GM23338 (cell line): ENCODE measurements around the gene ASPSCR1. TPM values are rescaled to one million over a fixed set of nuclear protein-coding genes. Genes with fewer than 3 reads are reported as not detected.

Experiments used
- ATAC-seq: fragments of 200-7000 bp; cut with Tn5 transposase; 3 replicates; pipeline ENCODE4 v1.9.1; 2020
- DNase-seq: peaks from one replicate; pipeline ENCODE4 v3.0.0-alpha.2; 2015; ENCODE audit warnings: low spot score
- H2AFZ ChIP-seq: fragments of 200-600 bp; sonication (generic); 2 replicates; pipeline ENCODE4 v1.8.0; 2016; ENCODE audit warnings: antibody characterized with exemption, mild to moderate bottlenecking, moderate library complexity
- H3F3A ChIP-seq: fragments of 200-600 bp; sonication (generic); replicated peaks from 2 replicates; pipeline ENCODE4 v1.8.0; 2017; ENCODE audit warnings: antibody characterized with exemption, mixed run types, low read depth
- H3K27ac ChIP-seq: fragments of 200-600 bp; sonication (generic); 2 replicates; pipeline ENCODE4 v1.6.1; 2016; ENCODE audit warnings: low read depth
- H3K27me3 ChIP-seq: fragments of 200-600 bp; sonication (generic); 2 replicates; pipeline ENCODE4 v1.8.0; 2016; ENCODE audit warnings: mild to moderate bottlenecking, mixed run types, moderate library complexity; ENCODE audit not compliant: insufficient read depth
- H3K36me3 ChIP-seq: fragments of 200-600 bp; sonication (generic); 2 replicates; pipeline ENCODE4 v1.8.0; 2016; ENCODE audit warnings: mild to moderate bottlenecking; ENCODE audit not compliant: insufficient read depth
- H3K4me1 ChIP-seq: fragments of 200-600 bp; sonication (generic); 2 replicates; pipeline ENCODE4 v1.8.0; 2016; ENCODE audit warnings: mild to moderate bottlenecking, moderate library complexity; ENCODE audit not compliant: insufficient read depth
- H3K4me2 ChIP-seq: fragments of 200-600 bp; sonication (generic); 2 replicates; pipeline ENCODE4 v1.7.1; 2017; ENCODE audit warnings: mixed run types
- H3K4me3 ChIP-seq: fragments of 200-600 bp; sonication (generic); 2 replicates; pipeline ENCODE4 v1.6.1; 2016; ENCODE audit warnings: mixed run types
- H3K79me2 ChIP-seq: fragments of 200-600 bp; sonication (generic); replicated peaks from 2 replicates; pipeline ENCODE4 v1.8.0; 2017; ENCODE audit warnings: mild to moderate bottlenecking; ENCODE audit not compliant: insufficient read depth
- H3K9me2 ChIP-seq: fragments of 200-600 bp; sonication (generic); 2 replicates; pipeline ENCODE4 v1.8.0; 2017; ENCODE audit not compliant: insufficient read depth
- H4K20me1 ChIP-seq: fragments of 200-600 bp; sonication (generic); replicated peaks from 2 replicates; pipeline ENCODE4 v1.8.0; 2017; ENCODE audit warnings: mild to moderate bottlenecking; ENCODE audit not compliant: insufficient read depth
- H3K27ac Mint-ChIP-seq: 2 replicates; pipeline ENCODE4 v1.8.0; 2020; ENCODE audit warnings: inconsistent platforms, mild to moderate bottlenecking, moderate library complexity, mixed read lengths
- H3K27me3 Mint-ChIP-seq: 3 replicates; pipeline ENCODE4 v1.8.0; 2022; ENCODE audit warnings: low read depth, mild to moderate bottlenecking, moderate library complexity, mixed read lengths, inconsistent platforms; ENCODE audit not compliant: insufficient read depth, poor library complexity
- H3K36me3 Mint-ChIP-seq: 3 replicates; pipeline ENCODE4 v1.8.0; 2021; ENCODE audit warnings: low read depth, mild to moderate bottlenecking, inconsistent platforms, moderate library complexity, mixed read lengths
- H3K4me1 Mint-ChIP-seq: 3 replicates; pipeline ENCODE4 v1.8.0; 2020; ENCODE audit warnings: mild to moderate bottlenecking, inconsistent platforms, mixed read lengths
- H3K4me3 Mint-ChIP-seq: 3 replicates; pipeline ENCODE4 v1.8.0; 2021; ENCODE audit warnings: moderate library complexity, mild to moderate bottlenecking, inconsistent platforms, mixed read lengths
- H3K9me3 Mint-ChIP-seq: 3 replicates; pipeline ENCODE4 v1.8.0; 2020; ENCODE audit warnings: moderate library complexity, mild to moderate bottlenecking, inconsistent platforms, mixed read lengths
- CREB1 ChIP-seq: fragments of 250-450 bp; sonication (Bioruptor Pico); IDR thresholded peaks from 2 replicates; pipeline ENCODE4 v1.5.0; 2020; ENCODE audit warnings: low read depth, mild to moderate bottlenecking, moderate library complexity
- CTCF ChIP-seq, 2 experiments: fragments of 200-600 bp in 1 of 2; sonication (generic) in 1 of 2; conservative IDR thresholded peaks; 2 replicates each; pipeline versions ENCODE4 v1.5.1 to v1.6.1; 2016 to 2017; ENCODE audit warnings: antibody characterized with exemption in 2 of 2, low read depth in 2 of 2, mild to moderate bottlenecking in 2 of 2, moderate library complexity in 1 of 2
- EZH2 ChIP-seq: fragments of 200-600 bp; sonication (generic); IDR thresholded peaks from one replicate; pipeline ENCODE4 v1.8.0; 2017; ENCODE audit warnings: antibody characterized with exemption, mild to moderate bottlenecking, low read depth; ENCODE audit not compliant: unreplicated experiment
- EZH2phosphoT487 ChIP-seq: fragments of 200-600 bp; sonication (generic); IDR thresholded peaks from one replicate; pipeline ENCODE4 v1.8.1; 2018; ENCODE audit warnings: antibody characterized with exemption; ENCODE audit not compliant: unreplicated experiment
- JUNB ChIP-seq: IDR thresholded peaks from one replicate; pipeline ENCODE4 v1.6.1; 2016; ENCODE audit warnings: antibody characterized with exemption; ENCODE audit not compliant: unreplicated experiment
- NANOG ChIP-seq: IDR thresholded peaks from 2 replicates; pipeline ENCODE4 v1.6.1; 2016; ENCODE audit warnings: antibody characterized with exemption, borderline replicate concordance
- POLR2AphosphoS5 ChIP-seq: IDR thresholded peaks from 2 replicates; pipeline ENCODE4 v1.6.1; 2016; ENCODE audit warnings: antibody characterized with exemption, low read depth
- STAT1 ChIP-seq: IDR thresholded peaks from one replicate; pipeline ENCODE4 v1.6.1; 2016; ENCODE audit warnings: antibody characterized with exemption; ENCODE audit not compliant: unreplicated experiment
- ZNF114 ChIP-seq: fragments of 250-450 bp; sonication (Bioruptor Pico); IDR thresholded peaks from 2 replicates; pipeline ENCODE4 v1.5.0; 2020; ENCODE audit warnings: mild to moderate bottlenecking, moderate library complexity
- ZNF462 ChIP-seq: fragments of 250-450 bp; sonication (Bioruptor Pico); IDR thresholded peaks from 2 replicates; pipeline ENCODE4 v1.5.0; 2020; ENCODE audit warnings: mild to moderate bottlenecking, moderate library complexity
- polyA plus RNA-seq: library from polyadenylated mRNA; unstranded; fragments of >200 nt; fragmentation: Nextera tagmentation; extraction: Ambion mirVana; gene quantifications from 2 replicates; pipeline ENCODE4 v1.2.1, GENCODE V29; 2016
- total RNA-seq: library from RNA; depleted of rRNA; stranded (reverse); fragments of >200 nt; shearing (Covaris generic); gene quantifications from 2 replicates; pipeline ENCODE4 v1.2.3, GENCODE V29; 2014

Gene ASPSCR1
- total and polyA plus RNA-seq, 2 experiments from 2014 or later, result 44.2 to 46.9 TPM

GRCh38 chr17:82043507-82043906, 66.1 kb downstream of the ASPSCR1 start:
- no peak for TF ChIP-seq ZNF114 (CRISPR knock-in tag)
- no peak for TF ChIP-seq ZNF462
- TF ChIP-seq EZH2, result no peak
- TF ChIP-seq JUNB, result no peak
- no peak for TF ChIP-seq NANOG
- TF ChIP-seq EZH2phosphoT487, result no peak
- TF ChIP-seq CREB1 (CRISPR knock-in tag), result no peak
- TF ChIP-seq CTCF (conservative IDR thresholded peaks at IDR 0.05; ENCODE audit: low read depth in 2 of 2), result no peak
- no peak for TF ChIP-seq STAT1
- TF ChIP-seq POLR2AphosphoS5, result no peak
- no peaks in the 10 kb centered on the region for H3K36me3 ChIP-seq
- no peak overlapping the region for H3K4me3 Mint-ChIP-seq
- DNase-seq (peak; percentile 69), ATAC-seq (peak; percentile 81)
- H4K20me1 ChIP-seq, result no peaks in the 10 kb centered on the region
- no peaks in the 10 kb centered on the region for H3K79me2 ChIP-seq
- no peaks in the 10 kb centered on the region for H3K4me1 ChIP-seq
- no peak overlapping the region for H3K4me3 ChIP-seq
- no peaks in the 10 kb centered on the region; the same call in 2 of the 3 replicates for H3K9me3 Mint-ChIP-seq
- peaks cover 17% of the 10 kb centered on the region for H3K4me1 Mint-ChIP-seq
- no peak overlapping the region for H3K4me2 ChIP-seq
- peak overlapping the region; percentile 59; the same call in 1 of the 2 replicates for H2AFZ ChIP-seq
- H3K36me3 Mint-ChIP-seq, result peaks cover 6% of the 10 kb centered on the region
- H3K27ac ChIP-seq, result no peak overlapping the region
- H3K9me2 ChIP-seq, result no peaks in the 10 kb centered on the region
- H3K27me3 Mint-ChIP-seq, result peaks cover 15% of the 10 kb centered on the region
- no peak overlapping the region for H3K27ac Mint-ChIP-seq
- H3F3A ChIP-seq, result no peaks in the 10 kb centered on the region
- H3K27me3 ChIP-seq, result no peaks in the 10 kb centered on the region
